NOMO-1 treated with dmso at 0.1 percent for 144 hours (cell line): ENCODE data around the gene C2orf49.

ENCODE experiments used
- DNase-seq: peaks from one replicate; lab custom pipeline; 2025; ENCODE audit not compliant: unreplicated experiment; lab: John Stamatoyannopoulos, UW

The C2orf49 gene

DNA sequence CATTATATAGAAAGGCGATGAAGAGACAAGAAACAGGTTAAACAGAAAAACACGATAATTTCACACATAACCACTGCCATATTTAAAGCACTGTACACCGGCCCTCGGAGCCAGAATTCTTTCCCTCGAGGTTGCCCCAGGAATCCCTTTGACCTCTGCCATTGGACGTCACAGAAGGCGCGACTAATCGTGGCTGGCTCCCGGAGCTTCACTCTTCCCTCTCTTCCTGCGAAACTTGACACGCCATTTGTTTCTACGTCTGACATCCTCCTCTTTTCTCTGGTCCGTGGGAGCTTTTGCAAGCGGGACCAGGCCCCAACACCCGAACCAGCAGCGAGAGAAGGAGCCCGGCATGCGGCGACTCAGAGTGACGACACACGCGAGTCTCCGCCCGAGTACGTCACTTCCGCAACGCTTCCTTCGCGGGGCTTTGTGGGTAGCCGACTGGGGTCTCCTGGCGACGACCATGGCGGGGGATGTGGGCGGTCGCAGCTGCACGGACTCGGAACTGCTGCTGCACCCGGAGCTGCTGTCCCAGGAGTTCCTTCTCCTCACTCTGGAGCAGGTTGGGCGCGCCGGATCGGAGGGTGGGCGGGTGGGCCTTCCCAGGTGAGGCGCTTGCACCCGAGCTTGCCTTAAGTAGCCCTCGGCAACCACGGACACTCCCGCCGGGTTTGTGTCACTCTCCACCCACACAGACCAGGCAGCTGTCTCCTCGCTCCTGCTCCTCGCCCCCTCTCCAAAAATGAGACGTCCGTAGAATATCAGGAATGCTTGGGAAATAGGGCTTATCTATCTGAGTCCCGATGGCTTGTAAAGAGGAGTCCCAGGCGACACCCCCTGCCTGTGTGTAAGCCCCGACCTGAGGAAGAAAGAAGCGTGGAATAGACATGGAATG is at the start of gene C2orf49:
Gene C2orf49 (plus strand): TSS at position 419 of the 898 bp plus-strand sequence. CDS start 48 bp downstream, at position 467.
- DNase-seq, result peak; percentile 86

GRCh38 chr2:105287692-105288091 is 49.6 kb upstream of the C2orf49 start:
- peak; percentile 10 for DNase-seq

DNA sequence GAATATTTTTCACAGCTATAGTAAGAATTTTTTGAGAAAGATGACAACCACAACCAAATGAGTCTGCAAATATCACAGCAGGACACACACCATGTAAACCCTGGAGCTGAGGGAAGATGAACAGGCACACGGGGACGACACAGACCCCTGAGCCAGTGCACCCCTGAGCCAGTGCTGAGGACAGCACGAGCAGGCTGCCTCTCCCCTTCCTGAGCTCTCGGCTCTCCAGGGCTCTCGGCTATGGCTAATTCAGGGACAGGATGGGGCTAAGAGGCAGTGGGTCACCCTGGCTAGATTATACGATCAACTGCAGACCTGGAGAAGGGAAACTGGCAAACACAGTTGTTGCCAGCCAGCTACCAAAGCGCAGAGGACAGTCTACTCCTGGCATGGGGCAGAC is 49.2 kb upstream of the C2orf49 start:
- DNase-seq, result no peak

- no peak for DNase-seq
Measured at GRCh38 chr2:105290981-105291660, 46.2 kb upstream of the C2orf49 start.

DNA sequence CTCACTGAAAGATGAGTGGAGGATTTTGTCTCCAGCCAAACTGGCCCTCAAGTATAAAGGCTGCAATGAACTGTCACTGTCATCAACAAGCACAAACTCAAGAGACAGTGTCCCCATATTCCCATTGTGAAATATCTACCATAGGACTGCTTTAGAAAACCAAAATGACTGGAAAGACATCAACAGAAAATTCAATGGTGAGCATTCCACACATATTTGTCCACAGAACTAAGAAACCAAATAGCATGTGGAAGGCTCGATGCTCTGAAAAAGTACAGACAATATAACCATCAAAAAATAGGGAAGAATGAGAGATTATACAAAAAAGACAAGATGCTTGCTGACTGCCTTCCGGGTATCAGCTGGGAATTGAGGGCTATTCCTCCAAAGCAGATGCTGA is 45.4 kb upstream of the C2orf49 start:
- no peak for DNase-seq

- DNase-seq, result no peak
Measured at GRCh38 chr2:105294046-105294445, 43.3 kb upstream of the C2orf49 start.

GRCh38 chr2:105294844-105295481 is 42.4 kb upstream of the C2orf49 start:
- DNase-seq, result peak; percentile 20

- DNase-seq, result no peak
Measured at GRCh38 chr2:105296017-105296611, 41.2 kb upstream of the C2orf49 start.

DNA sequence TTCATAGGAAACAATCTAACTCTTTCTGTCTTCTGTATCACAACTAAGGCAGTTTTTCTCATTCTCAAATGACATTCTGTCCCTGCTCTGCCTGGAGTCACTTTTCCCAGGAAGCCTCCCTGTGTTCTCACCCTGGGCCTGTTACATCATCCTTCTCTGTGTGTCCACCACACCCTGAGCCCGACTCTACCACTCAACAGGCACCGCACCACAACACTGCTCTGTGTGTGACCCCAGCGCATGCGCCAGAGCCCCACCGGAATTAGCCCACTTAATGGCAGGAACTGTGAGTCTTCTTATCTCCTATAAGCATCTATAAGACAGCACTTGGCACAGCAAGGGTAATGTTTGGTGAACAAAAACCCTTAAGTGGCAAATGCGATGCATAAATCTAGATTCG is 40.1 kb upstream of the C2orf49 start:
- no peak for DNase-seq

- DNase-seq, result no peak
Measured at GRCh38 chr2:105298017-105298416, 39.3 kb upstream of the C2orf49 start.

GRCh38 chr2:105299290-105299689 is 38.0 kb upstream of the C2orf49 start:
- DNase-seq, result no peak

DNA sequence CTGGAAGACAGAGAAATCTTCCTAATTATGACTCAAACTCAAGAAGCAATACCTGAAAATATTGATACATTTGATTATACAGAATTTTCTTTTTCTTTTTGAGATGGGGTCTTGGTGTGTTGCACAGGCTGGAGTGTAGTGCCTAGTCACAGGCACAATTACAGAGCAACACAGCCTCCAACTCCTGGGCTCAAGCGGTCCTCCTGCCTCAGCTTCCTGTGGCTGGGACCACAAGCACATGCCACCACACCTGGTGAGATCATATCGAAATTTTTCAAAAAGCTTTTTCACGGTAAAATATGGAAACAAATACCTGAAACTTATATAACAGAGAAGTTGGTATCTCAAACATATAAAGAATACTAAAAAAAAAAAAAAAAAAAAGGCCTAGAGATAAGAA is 35.7 kb upstream of the C2orf49 start:
- DNase-seq, result no peak

GRCh38 chr2:105307146-105307545 is 30.2 kb upstream of the C2orf49 start:
- DNase-seq, result no peak

DNA sequence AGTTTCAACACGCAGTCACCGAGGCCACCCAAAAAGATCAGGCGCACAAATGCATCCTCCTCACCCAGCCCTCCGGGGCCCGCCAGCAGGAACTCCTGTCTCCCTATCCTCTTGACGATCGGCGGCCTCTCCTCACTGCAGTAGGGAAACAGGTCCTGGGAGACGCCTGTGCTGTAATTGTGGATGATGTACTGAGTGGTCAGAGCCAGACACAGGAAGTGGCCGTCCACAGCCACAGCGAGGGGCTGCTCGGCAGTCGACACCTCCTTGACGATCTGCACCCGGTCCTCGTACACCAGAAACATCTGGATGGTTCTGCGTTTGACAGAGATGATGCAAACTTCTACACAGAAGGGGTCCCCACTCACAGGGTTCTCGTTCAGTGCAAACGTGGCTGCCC is 29.8 kb upstream of the C2orf49 start:
- no peak for DNase-seq

- no peak for DNase-seq
Measured at GRCh38 chr2:105307962-105308361, 29.4 kb upstream of the C2orf49 start.

DNA sequence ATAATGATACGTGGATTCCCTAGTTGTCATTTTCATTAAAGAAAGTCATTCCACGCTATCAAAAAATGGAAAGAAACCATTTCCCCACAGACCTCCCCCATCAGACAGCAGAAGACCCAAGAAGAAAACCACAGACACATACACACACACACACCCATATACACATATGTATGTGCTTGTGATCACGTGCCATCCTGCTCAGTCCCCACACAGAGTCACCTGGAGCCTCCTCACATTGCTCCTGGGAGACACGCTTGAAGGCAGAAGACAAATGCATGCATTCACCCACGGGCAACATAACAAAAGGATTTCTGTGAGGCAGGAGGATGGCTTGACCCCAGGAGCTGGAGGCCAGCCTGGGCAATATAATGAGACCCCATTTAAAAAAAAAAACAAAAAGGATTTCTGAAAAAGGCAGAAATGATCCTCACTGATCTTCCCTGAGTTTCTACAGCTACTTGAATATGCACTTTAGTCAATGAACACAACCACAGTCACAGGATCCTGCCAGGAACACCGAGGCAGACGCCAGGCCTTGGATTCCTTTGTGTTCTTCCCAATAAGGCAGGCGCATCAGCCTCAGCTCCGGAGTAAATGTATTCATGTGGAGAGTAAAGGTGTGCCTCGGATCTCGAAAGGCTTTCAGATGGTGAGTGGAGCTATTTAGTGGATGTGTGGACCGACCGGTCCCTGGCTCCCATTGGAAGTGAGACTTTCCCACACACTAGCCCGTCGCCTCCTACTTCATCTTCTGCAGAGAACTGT is 28.8 kb upstream of the C2orf49 start:
- DNase-seq, result no peak

DNA sequence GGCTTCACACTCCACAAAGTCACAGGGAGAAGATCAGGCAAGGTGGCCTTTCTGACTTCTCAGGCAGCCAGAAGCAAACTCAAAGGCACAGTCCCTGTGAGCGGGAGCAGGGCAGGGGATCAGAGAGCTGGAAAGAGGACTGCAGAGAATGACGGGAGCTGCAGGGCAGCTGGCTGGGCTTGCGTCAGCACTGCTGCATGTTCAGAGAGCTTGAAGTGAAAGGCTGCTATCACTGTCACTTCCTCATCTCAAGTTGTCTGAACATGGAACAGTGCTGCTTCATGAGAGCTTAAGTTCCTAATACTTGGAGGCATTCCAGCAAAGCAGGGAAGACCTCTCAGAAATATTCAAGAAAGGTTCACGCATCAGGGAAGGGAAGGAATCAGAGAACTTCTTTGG is 28.2 kb upstream of the C2orf49 start:
- DNase-seq, result peak; percentile 12

GRCh38 chr2:105313877-105314276 is 23.5 kb upstream of the C2orf49 start:
- DNase-seq, result peak; percentile 5

DNA sequence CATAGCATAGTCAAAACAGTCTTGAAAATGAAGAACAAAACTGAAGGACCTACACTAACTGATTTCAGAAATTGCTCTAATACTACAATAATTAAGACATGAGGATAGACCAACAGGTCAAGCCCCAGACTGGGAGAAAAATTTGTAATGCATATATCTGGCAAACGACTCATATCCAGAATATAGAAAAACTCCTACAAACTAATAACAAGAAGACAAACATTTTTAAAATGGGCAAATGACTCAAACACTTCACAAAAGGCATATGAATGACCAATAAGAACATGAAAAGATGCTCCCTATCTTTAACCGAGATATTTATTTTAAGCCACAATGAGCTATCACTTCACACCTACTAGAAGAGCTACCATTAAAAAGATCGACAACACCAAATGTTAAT is 22.0 kb upstream of the C2orf49 start:
- DNase-seq, result no peak

DNA sequence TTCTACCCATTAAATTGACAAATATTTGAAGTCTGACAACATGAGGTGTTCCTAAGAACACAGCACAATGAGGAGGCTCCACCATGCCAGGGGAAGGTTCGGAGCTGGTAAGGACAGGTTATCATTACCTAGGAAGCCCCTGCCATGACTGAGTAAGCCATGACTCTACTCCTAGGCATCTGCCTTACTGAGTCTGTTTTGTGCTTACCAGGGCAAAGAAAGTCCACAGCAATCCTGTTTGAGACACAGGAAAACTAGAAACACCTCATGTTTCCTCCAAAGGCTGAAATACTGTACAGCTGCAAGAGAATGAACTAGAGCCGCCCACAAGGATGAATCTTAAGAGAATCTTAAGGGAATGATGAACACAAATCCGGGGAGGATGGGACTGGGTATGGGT is 19.4 kb upstream of the C2orf49 start:
- DNase-seq, result no peak
